ENCODE results near the gene RTN4RL1. TPM values are rescaled to one million over a fixed set of nuclear protein-coding genes. Genes with fewer than 3 reads are reported as not detected.
"Not testable (repeated sequence)": the region's sequence is repeated elsewhere in the genome, so short reads cannot be mapped to it uniquely, and the experiment has no call there.

The RTN4RL1 gene
- total RNA-seq, 1 experiment from 2014 or later, result 1.7 TPM

DNA sequence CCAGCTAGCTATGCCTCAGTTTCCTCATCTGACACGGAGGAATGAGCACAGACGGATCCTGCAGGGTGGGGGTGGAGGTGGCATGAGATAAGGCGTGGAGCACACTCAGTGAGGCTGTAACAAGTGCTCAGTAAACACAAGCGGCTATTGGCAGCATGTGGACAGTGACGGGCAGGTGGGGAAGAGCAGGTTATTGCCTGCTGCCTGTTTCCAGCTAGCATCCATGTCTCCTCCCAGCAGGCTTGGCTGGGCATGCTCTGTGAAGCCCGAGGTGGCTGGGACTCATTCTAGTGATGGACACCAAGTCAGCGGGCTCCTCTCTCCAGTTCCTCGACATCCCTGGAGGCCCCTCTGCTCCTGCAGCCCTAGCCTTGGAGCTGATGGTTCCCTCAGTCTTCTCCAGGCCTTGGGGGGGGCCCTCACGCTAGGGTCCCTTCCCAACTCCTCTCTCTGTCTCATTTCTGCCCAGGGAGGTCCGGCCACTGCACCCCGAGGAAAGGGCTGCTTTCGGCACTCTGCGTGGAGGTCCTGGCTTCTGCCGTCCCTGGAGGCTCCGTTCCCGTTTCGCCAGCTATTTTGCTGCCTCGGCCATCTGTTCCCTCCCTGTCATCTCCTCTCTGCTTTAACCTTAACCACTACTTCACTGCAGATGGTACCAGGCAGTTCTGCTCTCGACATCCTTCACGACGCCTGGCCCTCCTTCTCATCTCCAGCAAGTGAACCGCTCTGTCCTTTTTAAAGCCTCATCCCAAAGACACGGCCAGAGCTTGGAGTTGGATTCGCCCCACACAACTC lies 6.2 kb downstream of the RTN4RL1 start:
- in situ Hi-C loops (cut with HindIII; ENCODE audit: low pct_unique_long_range_greater_than_20kb, low sequenced_read_pairs), result no loop called here
- DNase-seq (ENCODE audit: low read depth, low spot score), result no peak

DNA sequence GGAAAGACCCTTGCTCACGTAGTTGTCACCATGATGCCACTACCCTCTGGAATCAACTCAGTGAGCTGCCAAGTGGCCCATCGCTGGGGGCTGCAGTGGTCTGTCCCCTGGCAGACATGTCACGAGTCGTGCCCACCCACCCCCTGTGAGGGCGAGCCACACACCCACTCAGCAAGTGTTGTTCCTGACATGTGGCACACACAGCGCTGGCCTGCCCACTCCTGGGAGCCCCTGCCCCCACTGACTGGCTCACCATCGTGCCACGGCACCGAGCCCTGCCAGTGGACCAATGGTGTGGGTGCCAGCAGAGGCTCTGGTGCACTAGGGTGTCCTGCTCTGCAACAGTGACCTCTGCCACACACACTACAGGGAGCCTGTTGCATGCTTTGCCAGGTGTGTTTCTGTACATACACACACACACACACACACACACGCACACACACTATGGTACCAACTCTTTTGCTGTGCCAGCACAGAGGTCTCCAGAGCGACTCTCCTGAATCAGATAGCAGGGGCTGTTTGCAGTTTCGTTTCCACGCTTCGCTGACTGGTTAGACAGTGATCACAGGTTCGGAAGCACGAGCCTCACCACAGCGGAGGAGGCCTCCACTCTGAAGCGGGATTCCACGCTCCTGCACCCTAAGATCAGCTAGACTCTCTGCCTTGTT lies 7.7 kb downstream of the RTN4RL1 start:
- in situ Hi-C loops (cut with HindIII; ENCODE audit: low pct_unique_long_range_greater_than_20kb, low sequenced_read_pairs), result no loop called here
- no peak for DNase-seq (ENCODE audit: low read depth, low spot score)

DNA sequence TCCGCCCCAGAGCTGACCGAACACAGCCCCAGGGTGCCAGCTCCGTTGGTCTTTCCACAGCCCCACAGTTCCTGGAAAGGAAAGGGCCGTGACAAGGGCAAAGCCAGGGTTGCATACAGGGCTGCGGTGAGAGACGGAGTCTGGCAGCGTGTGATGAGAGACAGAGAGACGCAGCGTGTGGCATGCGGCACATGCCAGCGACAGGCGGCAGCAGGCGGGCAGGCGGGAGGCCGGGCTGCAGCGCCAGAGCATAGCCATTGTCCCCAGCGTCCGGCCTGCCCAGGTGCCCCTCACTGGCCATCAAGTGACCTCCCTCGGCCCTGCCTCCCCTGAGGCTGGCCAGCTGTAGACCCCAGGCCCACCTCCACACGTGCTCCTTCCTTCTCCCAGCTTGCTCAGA lies 8.6 kb downstream of the RTN4RL1 start:
- in situ Hi-C loops (cut with HindIII; ENCODE audit: low pct_unique_long_range_greater_than_20kb, low sequenced_read_pairs), result no loop called here
- no peak for DNase-seq (ENCODE audit: low read depth, low spot score)

DNA sequence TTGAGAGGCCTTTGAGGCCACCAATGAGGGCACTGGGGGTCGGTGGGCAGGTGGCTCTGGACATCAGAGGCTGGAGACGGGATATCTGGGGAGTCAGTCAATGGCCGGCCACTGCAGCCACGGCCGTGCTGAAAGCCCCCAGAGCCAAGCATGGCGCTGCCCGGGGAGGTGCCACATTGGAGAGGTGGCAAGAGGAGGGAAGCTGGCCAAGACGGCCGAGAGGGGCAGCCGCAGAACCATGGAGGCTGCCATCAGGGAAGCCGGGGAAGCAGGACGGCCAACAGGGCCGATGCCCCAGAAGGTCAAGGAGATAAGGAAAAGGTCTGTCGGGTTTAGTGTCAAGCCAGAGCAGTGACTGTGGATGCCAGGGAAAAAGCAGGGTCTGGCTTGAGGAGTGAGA lies 9.8 kb downstream of the RTN4RL1 start:
- no peak for DNase-seq (ENCODE audit: low read depth, low spot score)
- in situ Hi-C loops (cut with HindIII; ENCODE audit: low pct_unique_long_range_greater_than_20kb, low sequenced_read_pairs), result no loop called here

DNA sequence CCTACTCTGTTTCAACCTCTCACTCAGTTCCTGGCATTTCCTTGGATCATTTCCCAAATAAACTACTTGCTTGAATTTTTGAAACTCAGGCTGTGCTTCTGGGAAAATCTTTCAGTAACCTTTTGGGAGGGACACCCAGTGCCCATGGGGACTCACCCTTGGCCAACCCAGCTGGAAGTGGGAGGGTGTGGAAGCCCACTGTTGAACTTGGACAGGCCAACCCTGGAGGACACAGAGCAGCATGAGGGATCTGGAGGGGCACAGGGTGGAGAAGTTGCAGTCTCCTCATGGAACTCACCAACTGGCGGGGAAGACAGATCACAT lies 11.2 kb downstream of the RTN4RL1 start:
- in situ Hi-C loops (cut with HindIII; ENCODE audit: low pct_unique_long_range_greater_than_20kb, low sequenced_read_pairs), result no loop called here
- no peak for DNase-seq (ENCODE audit: low read depth, low spot score)

DNA sequence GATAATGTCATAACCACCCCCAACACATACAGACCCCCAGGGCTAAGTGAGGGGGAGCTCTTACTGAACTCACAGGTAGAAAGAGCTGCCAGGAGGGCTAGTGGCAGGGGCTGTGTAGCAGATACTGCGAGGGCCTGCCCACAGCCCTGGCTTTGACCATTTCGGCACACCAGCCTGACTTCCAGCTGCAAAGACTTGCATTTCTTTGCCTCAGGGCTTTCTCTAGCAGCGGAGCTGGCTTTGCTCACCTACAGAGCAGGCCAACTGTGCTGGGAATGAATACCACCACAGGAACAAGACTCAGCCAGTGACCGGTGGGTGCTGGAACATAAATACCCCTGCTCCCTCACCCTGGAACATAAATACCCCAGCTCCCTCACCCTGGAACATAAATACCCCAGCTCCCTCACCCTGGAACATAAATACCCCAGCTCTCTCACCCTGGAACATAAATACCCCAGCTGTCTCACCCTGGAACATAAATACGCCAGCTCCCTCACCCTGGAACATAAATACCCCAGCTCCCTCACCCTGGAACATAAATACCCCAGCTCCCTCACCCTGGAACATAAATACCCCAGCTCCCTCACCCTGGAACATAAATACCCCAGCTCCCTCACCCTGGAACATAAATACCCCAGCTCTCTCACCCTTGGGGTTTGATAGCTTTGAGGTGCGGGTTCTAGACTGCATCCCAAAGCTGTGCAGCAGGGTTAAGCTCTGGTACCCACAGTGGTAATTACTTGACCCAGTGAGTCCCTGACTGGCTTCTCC lies 11.7 kb downstream of the RTN4RL1 start:
- in situ Hi-C loops (cut with HindIII; ENCODE audit: low pct_unique_long_range_greater_than_20kb, low sequenced_read_pairs); DNase-seq (ENCODE audit: low read depth, low spot score): not testable (repeated sequence)

DNA sequence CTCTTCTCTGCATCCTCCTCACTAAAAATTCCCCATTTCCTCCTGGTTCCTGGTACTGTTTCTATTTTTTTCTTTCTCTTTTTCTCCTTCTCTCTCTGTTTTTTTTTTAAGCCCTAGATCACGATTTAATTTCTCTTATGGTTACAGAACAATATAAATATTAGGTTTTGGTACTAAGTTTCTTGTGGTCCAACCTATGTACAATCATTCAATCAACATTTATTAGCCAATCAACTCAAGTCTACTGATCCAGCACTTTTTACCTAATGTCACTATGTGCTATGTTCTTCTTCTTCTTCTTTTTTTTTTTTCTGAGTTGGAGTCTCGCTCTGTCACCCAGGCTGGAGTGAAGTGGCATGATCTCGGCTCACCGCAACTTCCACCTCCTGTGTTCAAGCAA lies 12.6 kb downstream of the RTN4RL1 start:
- no peak for DNase-seq (ENCODE audit: low read depth, low spot score)
- in situ Hi-C loops (cut with HindIII; ENCODE audit: low pct_unique_long_range_greater_than_20kb, low sequenced_read_pairs), result no loop called here

DNA sequence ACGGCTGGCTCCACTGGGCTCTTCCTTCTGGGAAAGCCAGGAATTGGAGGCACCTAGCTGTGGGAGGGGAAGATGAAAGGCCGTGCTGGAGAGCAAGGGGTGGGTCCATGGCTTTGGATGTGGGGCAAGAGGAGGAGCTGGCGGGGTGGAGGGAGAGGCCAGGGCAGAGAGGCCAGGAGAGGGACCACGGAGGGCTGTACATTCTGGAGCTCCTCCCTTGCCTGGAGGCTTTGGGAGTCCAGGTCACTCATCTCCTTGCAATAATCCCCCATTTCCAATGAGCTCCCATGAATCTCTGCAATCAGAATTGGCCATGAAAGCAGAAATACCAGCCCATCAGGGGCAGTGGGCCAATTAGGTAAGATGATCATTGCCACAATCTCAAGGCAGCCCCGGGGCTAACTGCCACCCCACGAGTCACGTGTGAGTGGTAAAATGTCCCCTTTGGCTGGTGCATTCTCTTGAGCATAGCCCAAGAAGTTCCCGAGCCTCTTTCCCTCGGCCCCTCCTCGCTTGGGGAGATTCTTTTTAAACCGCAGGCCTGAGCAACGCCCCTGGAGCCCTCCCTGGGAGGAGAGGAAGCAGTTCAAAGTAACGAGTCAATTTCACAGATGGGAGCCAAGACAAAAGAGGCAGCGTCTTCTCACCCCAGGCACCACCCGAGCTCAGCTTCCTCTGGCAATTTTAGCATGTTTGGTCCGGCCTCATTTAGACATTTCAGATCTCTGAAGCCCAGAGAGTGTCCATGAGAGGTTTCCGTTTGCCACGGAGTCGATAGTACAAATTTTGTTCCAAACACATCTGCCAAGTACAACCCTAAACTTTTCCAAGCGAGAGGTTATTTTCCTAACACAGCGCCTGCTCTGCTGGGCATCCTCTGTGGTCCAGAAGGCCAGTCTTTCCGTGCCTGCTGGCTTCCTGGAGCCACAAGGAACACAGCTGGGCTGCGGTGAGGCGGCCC lies 13.4 kb downstream of the RTN4RL1 start:
- DNase-seq (ENCODE audit: low read depth, low spot score), result no peak
- in situ Hi-C loops (cut with HindIII; ENCODE audit: low pct_unique_long_range_greater_than_20kb, low sequenced_read_pairs), result no loop called here

DNA sequence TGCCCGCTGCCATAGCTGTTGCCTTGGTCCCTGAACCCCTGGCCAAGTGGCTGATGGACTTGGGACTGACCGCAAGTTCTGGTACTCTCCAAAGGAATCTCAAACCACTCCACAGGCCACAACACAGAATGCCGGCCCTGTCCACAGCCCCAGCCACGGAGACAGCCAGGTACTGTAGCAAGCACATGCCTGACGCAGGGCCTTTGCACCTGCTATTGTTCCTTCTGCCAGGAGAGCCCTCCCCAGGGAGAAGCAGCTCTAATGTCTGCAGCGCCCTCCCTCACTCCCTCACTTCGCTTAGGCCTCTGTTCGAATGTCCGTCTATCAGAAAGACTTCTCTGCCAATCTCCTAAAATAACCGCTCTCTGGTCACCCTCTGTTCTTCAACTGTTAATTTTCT lies 15.4 kb downstream of the RTN4RL1 start:
- in situ Hi-C loops (cut with HindIII; ENCODE audit: low pct_unique_long_range_greater_than_20kb, low sequenced_read_pairs), result no loop called here
- DNase-seq (ENCODE audit: low read depth, low spot score), result no peak

DNA sequence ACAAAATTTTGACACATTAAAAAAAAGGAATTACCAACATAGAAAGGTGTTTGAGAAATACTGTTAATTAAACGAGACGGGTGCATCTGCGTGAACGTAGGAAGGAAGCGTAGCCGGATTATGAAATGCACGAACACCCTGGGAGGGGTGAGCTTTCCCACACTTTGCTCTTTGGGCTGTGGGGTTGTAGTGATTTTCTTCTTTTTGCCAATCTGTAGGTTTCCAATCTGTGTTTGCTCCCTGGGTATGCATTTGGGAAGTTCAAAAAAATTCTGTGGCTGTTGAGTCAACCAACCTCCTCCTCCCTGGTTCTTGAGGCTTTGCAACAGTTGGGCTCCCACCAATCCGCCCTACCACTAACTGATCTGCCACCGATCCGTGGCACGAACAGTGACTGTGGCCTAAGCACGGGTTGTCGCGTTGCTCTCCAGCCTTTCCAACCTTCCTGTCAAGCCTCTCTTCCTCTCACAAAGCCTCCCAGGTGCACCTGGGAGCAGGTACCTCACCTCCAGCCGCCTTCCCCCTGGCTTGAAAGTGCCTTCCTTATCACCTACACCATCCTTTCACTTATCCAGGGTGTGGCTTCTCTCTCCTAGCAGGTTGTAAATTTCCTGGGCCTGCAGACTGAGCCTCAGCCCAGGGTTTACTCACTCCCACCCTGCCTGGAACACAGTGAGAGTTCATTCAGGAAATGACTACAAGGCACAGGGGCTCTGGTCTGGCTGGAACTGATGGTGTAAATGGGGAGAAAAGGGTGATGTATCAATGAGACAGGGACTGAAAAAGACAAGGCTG lies 16.6 kb downstream of the RTN4RL1 start:
- in situ Hi-C loops (cut with HindIII; ENCODE audit: low pct_unique_long_range_greater_than_20kb, low sequenced_read_pairs), result no loop called here

DNA sequence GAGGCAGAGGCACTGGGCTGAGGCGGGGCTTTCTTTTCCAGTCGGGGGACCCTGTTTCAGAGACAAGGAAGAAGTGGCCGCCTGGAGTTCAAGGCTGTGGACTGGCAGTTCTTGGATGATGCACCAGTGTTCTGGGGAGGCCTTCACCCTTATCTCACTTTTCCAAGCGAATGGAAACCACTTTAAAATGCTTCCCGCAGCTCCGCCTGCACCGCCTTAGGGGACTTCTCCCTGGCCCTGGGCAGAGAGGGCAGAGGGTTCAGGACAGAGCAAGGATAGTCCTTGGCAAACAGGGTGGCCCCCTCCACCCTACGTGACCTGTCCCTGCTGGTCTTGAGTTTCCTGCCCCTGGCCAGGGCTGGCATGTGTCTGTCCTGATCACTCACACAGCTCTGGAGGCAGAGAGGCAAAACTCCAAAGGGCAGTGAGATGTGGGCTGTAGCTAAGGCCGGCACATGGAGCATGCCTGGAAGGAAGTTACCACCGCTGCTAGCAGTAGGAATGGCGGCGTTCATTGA lies 20.6 kb downstream of the RTN4RL1 start:
- in situ Hi-C loops (cut with HindIII; ENCODE audit: low pct_unique_long_range_greater_than_20kb, low sequenced_read_pairs), result no loop called here
- DNase-seq (ENCODE audit: low read depth, low spot score), result no peak

More for the DNA sequence above, 16.6 kb downstream of the RTN4RL1 start:
- no peak for DNase-seq (ENCODE audit: low read depth, low spot score)

DNA sequence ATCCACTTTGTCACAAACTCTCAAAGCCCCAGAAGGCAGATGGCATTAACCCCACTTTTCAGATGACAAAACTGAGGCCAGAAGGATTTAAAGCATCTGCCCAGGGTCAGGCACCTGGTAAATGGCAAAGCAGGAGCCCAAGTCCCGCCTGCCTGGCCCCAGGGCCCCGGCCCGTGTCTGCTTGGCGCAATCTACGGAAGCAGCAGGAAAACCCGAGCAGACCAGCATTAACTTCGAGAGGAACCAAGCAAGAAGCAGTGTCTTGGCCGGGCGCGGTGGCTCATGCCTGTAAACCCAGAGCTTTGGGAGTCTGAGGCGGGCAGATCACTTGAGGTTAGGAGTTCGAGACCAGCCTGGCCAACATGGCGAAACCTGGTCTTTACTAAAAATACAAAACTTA lies 21.6 kb downstream of the RTN4RL1 start:
- DNase-seq (ENCODE audit: low read depth, low spot score), result no peak
- in situ Hi-C loops (cut with HindIII; ENCODE audit: low pct_unique_long_range_greater_than_20kb, low sequenced_read_pairs), result no loop called here

DNA sequence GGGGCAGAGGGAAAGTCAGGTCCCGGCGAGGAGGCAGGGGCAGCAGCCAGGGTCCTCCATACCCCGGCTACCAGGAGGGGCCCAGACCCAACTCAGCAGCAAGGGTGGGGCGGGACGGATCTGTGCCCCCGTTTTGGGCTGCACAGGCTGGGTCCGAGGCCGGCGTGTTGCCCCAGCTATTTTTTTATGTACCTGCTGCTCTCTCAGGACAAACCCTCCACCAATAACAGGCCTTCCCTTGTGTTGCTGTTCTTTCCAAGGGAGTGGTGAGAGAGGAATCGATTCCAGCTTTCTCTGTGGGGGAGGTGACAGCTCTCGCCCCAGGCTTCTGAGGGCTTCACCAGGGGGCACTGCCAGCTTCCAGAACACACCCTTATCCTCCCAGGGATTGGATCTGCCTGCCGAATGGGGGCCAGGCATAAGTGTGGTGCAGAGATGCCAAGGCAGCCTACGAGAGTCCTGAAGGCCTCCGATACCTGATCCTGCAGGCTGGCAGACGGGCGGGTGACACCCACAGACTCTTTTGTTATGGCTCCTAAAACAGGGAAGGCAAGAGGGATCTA lies 22.3 kb downstream of the RTN4RL1 start:
- no peak for DNase-seq (ENCODE audit: low read depth, low spot score)
- in situ Hi-C loops (cut with HindIII; ENCODE audit: low pct_unique_long_range_greater_than_20kb, low sequenced_read_pairs), result no loop called here

DNA sequence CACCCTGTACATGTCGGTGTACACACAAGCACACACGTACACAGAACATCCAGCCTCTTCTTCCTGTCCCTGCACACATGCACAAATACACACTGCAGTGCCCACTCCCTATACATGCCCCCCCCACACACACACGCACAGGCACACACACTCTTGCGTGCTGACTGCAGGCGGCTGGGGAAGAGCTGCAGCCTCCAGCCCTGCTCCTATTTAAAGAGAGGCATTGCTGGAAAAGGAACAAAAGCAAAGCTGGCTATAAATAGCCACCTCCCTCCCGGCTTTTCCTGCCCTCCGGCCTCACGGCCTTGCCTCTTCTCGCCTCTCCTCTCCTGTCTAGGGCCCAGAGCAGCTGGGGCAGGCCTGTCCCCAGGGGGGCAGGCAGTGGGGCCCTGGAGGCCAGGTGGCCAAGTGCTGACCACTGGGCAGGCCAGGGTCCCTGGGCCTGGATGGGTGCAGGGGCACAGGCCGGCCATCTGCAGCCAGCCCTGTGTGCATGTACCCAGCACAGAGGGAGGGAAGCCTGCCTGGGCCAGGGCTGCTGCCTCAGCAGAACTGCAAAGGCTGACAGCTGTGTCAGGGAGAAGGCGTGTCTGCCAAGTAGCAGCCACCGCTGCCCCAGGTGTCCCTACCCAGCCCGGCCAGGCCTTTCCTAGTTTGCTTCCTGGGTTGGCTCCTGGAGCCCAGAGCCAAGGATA lies 25.4 kb downstream of the RTN4RL1 start:
- peak; percentile 32 for DNase-seq (ENCODE audit: low read depth, low spot score)
- in situ Hi-C loops (cut with HindIII; ENCODE audit: low pct_unique_long_range_greater_than_20kb, low sequenced_read_pairs), result no loop called here

DNA sequence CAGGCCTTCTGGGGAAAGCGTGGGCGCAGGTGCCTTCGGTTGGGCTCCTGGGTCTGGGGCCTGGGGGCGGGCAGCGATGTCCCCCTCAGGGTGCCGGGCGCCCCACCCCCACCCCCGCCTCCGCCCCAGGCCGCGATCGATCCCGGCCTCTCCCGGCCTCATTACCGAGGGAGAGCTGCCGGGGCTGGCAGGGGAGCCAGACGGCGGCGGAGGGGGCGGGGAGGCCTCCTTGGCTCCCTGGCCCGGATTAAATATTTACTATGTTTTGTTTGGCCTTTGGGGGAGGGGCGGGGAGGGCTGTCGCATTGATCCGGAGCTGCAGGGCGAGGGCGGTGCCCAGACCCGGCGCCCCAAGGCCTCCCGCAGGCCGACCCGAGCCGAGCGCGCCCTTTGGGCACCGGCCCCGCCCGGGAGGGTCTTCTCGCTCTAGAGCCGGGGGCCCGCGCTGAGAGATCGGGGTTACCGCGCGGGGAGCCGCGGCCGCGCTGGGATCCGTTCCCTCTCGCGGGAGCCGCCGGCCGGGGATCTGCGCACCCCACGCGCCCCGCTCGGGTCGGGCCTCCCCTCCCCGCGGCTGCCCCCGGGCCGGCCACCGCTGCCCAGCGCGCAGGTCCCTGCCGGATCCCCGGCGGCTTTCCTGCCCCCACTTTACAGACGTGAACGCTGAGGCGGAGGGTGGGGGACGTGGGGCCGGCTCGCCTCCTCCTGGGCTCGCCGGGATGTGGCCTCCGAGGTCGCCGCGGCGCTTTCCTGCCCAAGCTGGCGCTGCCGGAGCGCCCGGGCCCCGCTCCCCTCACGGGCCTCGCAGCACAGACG lies 27.0 kb downstream of the RTN4RL1 start:
- no peak for DNase-seq (ENCODE audit: low read depth, low spot score)

More for the DNA sequence above, 27.0 kb downstream of the RTN4RL1 start:
- in situ Hi-C loops (cut with HindIII; ENCODE audit: low pct_unique_long_range_greater_than_20kb, low sequenced_read_pairs), result no loop called here

Measured in SK-MEL-5 (cell line).